Transverse colon (tissue), 4 donors: Measurements from ENCODE around the gene CCRL2. TPM values are rescaled to one million over a fixed set of nuclear protein-coding genes. Genes with fewer than 3 reads are reported as not detected.

Experiments
- DNase-seq: peaks from one replicate; pipeline ENCODE4 v3.0.0-alpha.2; 2019
- H3K27ac ChIP-seq, 4 donors: fragments of 200-600 bp; sonication (generic); 2 replicates each; pipeline ENCODE4 v1.5.1; 2016 to 2018; ENCODE audit warnings: inconsistent platforms in 4 of 4
- H3K27me3 ChIP-seq: fragments of 200-600 bp; sonication (generic); 2 replicates; pipeline ENCODE4 v1.5.1; 2017; ENCODE audit warnings: inconsistent platforms
- H3K36me3 ChIP-seq, 4 donors: fragments of 200-600 bp; sonication (generic); 2 replicates each; pipeline ENCODE4 v1.5.1; 2017 to 2019; ENCODE audit warnings: inconsistent platforms in 4 of 4
- H3K4me1 ChIP-seq, 4 donors: fragments of 200-600 bp; sonication (generic); 2 replicates each; pipeline ENCODE4 v1.5.1; 2017 to 2020; ENCODE audit warnings: inconsistent platforms in 4 of 4
- H3K4me3 ChIP-seq, 4 donors: fragments of 200-600 bp; sonication (generic); 1 replicate in 1 of 4; 2 replicates in 3 of 4; pipeline versions ENCODE4 v1.5.1 to v1.6.1; 2017 to 2019; ENCODE audit warnings: inconsistent platforms in 4 of 4
- H3K9me3 ChIP-seq, 2 donors: fragments of 200-600 bp; sonication (generic); 2 replicates each; pipeline ENCODE4 v1.5.1; 2017 to 2019; ENCODE audit warnings: inconsistent platforms in 2 of 2
- CTCF ChIP-seq, 5 experiments: fragments of 200-600 bp in 3 of 5; fragments of 450-650 bp in 2 of 5; sonication (generic) in 3 of 5; IDR thresholded peaks; 1 replicate in 2 of 5; 2 replicates in 3 of 5; pipeline ENCODE4 v1.5.1; 2016 to 2017; ENCODE audit warnings: antibody characterized with exemption in 5 of 5, inconsistent platforms in 3 of 5, mild to moderate bottlenecking in 2 of 5, moderate library complexity in 1 of 5
- EP300 ChIP-seq: sonication (generic); formaldehyde crosslinking; IDR thresholded peaks from one replicate; pipeline ENCODE4 v1.6.1; 2017; ENCODE audit warnings: antibody characterized with exemption, low read depth
- POLR2A ChIP-seq: fragments of 450-650 bp; IDR thresholded peaks from one replicate; pipeline ENCODE4 v1.6.1; 2016; ENCODE audit warnings: antibody characterized with exemption, mild to moderate bottlenecking, moderate library complexity
- POLR2AphosphoS5 ChIP-seq, 3 donors: sonication (generic); formaldehyde crosslinking; IDR thresholded peaks; one replicate each; pipeline ENCODE4 v1.6.1; 2016; ENCODE audit warnings: antibody characterized with exemption in 3 of 3
- WGBS, 2 donors: methylation state at CpG; one replicate each; pipeline ENCODE4 v1.1.5; 2018; ENCODE audit warnings: low coverage in 1 of 2; 5-methylcytosine and 5-hydroxymethylcytosine counted together
- in situ Hi-C, 4 donors: fragments of 200-750 bp; cut with MboI; loops; one replicate each; pipeline versions ENCODE4 v1.15.0 to v1.15.1; 2017; ENCODE audit warnings: low sequenced_read_pairs in 3 of 4, low pct_ligation_motif_present in 1 of 4, low pct_unique_long_range_greater_than_20kb in 1 of 4
- intact Hi-C: fragments of 100-400 bp; cut with DNase I; formaldehyde crosslinking; loops from one replicate; pipeline ENCODE4 v1.15.1; 2023; ENCODE audit warnings: low total_unique reads
- total RNA-seq, 4 donors: library from RNA; depleted of rRNA; stranded (reverse); fragments of >200 nt; gene quantifications; one replicate each; pipeline ENCODE4 v1.1.0, GENCODE V29; 2016

CCRL2 gene
- total RNA-seq, 4 donors from 2014 or later = 2.6 to 13.9 (median 9.8) TPM

GRCh38 chr3:46399098-46399497, 8.0 kb upstream of the CCRL2 start:
- TF ChIP-seq CTCF (IDR thresholded peaks at IDR 0.05) (no peak), POLR2A (no peak), POLR2AphosphoS5 (IDR thresholded peaks at IDR 0.05) (no peak), EP300 (no peak)
- 83% methylated on average over 1 to 2 of the region's 2 CpGs for WGBS, 2 donors
- no peak overlapping the region for H3K4me3 ChIP-seq
- DNase-seq = no peak
- H3K36me3 ChIP-seq = no peaks in the 10 kb centered on the region
- intact Hi-C loops (no loop called here), in situ Hi-C loops (loop anchor here in 1 of 4 donors (25.0 kb wide), 1 partner anchor 462 kb away; the partner anchor contains the start of gene CXCR6)
- no peak overlapping the region for H3K27ac ChIP-seq
- H3K9me3 ChIP-seq = no peaks in the 10 kb centered on the region
- H3K4me1 ChIP-seq = no peaks in the 10 kb centered on the region
- H3K27me3 ChIP-seq = no peaks in the 10 kb centered on the region

GRCh38 chr3:46399557-46399956, 7.5 kb upstream of the CCRL2 start:
- WGBS, 2 donors = 40 to 61% methylated on average over 1 to 2 of the region's 2 CpGs
- no peak for TF ChIP-seq POLR2AphosphoS5 (IDR thresholded peaks at IDR 0.05)
- no peak for TF ChIP-seq EP300
- TF ChIP-seq CTCF (IDR thresholded peaks at IDR 0.05) = no peak
- TF ChIP-seq POLR2A = no peak
- DNase-seq = no peak
- in situ Hi-C loops (loop anchor here in 1 of 4 donors (25.0 kb wide), 1 partner anchor 462 kb away; the partner anchor contains the start of gene CXCR6), intact Hi-C loops (no loop called here)
- Histone ChIP-seq H3K9me3 (no peaks in the 10 kb centered on the region), H3K4me3 (no peak overlapping the region), H3K36me3 (no peaks in the 10 kb centered on the region), H3K4me1 (peaks cover 0 to 3% (median 1%) of the 10 kb centered on the region in 4 donors), H3K27me3 (no peaks in the 10 kb centered on the region), H3K27ac (no peak overlapping the region)

GRCh38 chr3:46400000-46400734, 6.9 kb upstream of the CCRL2 start:
- WGBS, 2 donors = 83 to 90% methylated on average over 2 to 8 of the region's 8 CpGs
- intact Hi-C loops = no loop called here
- TF ChIP-seq CTCF (IDR thresholded peaks at IDR 0.05) (no peak), POLR2A (no peak)
- H3K27ac ChIP-seq = no peak overlapping the region
- H3K4me1 ChIP-seq = peaks cover 0 to 9% (median 4%) of the 10 kb centered on the region in 4 donors
- no peak overlapping the region for H3K4me3 ChIP-seq
- no peak for DNase-seq
- in situ Hi-C loops = loop anchor here in 1 of 4 donors (25.0 kb wide), 1 partner anchor 463 kb away; the partner anchor contains the start of gene CXCR6
- no peaks in the 10 kb centered on the region for H3K36me3 ChIP-seq
- H3K27me3 ChIP-seq = no peaks in the 10 kb centered on the region
- H3K9me3 ChIP-seq = no peaks in the 10 kb centered on the region

- Histone ChIP-seq H3K9me3 (no peaks in the 10 kb centered on the region), H3K27me3 (no peaks in the 10 kb centered on the region), H3K36me3 (no peaks in the 10 kb centered on the region), H3K27ac (no peak overlapping the region), H3K4me3 (no peak overlapping the region), H3K4me1 (peaks cover 0 to 14% (median 6%) of the 10 kb centered on the region in 4 donors)
- no peak for DNase-seq
- in situ Hi-C loops (no loop called here), intact Hi-C loops (no loop called here)
- TF ChIP-seq CTCF (IDR thresholded peaks at IDR 0.05) = no peak
- no peak for TF ChIP-seq EP300
- TF ChIP-seq POLR2A = no peak
- TF ChIP-seq POLR2AphosphoS5 (IDR thresholded peaks at IDR 0.05) = no peak
- 92 to 95% methylated on average over 5 of the region's 5 CpGs for WGBS, 2 donors
Measured at GRCh38 chr3:46400846-46401245, 6.2 kb upstream of the CCRL2 start.
